Nephron progenitor cell (in vitro differentiated cells): ENCODE results near the gene EML5.

Source experiments
- DNase-seq: peaks from one replicate; pipeline ENCODE4 v3.0.0; 2021
- H3K27ac Mint-ChIP-seq: 2 replicates; pipeline ENCODE4 v1.8.0; 2021; ENCODE audit warnings: mild to moderate bottlenecking, moderate library complexity, mixed read lengths
- H3K27me3 Mint-ChIP-seq: 2 replicates; pipeline ENCODE4 v1.8.0; 2021; ENCODE audit warnings: mild to moderate bottlenecking, low read depth, mixed read lengths; ENCODE audit not compliant: poor library complexity
- H3K36me3 Mint-ChIP-seq: 2 replicates; pipeline ENCODE4 v1.8.0; 2021; ENCODE audit warnings: low read depth, mixed read lengths
- H3K4me1 Mint-ChIP-seq: 2 replicates; pipeline ENCODE4 v1.8.0; 2021; ENCODE audit warnings: mixed read lengths
- H3K4me3 Mint-ChIP-seq: 2 replicates; pipeline ENCODE4 v1.8.0; 2021; ENCODE audit warnings: mild to moderate bottlenecking, moderate library complexity, mixed read lengths
- H3K9me3 Mint-ChIP-seq: 2 replicates; pipeline ENCODE4 v1.8.0; 2021; ENCODE audit warnings: mild to moderate bottlenecking, moderate library complexity, mixed read lengths
- TF ChIP-seq, protein P1 (sequence below): fragments of 200-600 bp; sonication (generic); IDR thresholded peaks from 2 replicates; pipeline ENCODE4 v1.5.0; 2021; ENCODE audit warnings: antibody characterized with exemption

EML5 gene

GRCh38 chr14:88799522-88799921, 6.8 kb upstream of the EML5 start:
- Mint-ChIP-seq H3K27ac (no peak overlapping the region), H3K4me3 (no peak overlapping the region), H3K27me3 (peaks cover 39% of the 10 kb centered on the region), H3K4me1 (no peaks in the 10 kb centered on the region), H3K36me3 (no peaks in the 10 kb centered on the region), H3K9me3 (peaks cover 19% of the 10 kb centered on the region)
- no peak for DNase-seq
- TF ChIP-seq, protein P1, sequence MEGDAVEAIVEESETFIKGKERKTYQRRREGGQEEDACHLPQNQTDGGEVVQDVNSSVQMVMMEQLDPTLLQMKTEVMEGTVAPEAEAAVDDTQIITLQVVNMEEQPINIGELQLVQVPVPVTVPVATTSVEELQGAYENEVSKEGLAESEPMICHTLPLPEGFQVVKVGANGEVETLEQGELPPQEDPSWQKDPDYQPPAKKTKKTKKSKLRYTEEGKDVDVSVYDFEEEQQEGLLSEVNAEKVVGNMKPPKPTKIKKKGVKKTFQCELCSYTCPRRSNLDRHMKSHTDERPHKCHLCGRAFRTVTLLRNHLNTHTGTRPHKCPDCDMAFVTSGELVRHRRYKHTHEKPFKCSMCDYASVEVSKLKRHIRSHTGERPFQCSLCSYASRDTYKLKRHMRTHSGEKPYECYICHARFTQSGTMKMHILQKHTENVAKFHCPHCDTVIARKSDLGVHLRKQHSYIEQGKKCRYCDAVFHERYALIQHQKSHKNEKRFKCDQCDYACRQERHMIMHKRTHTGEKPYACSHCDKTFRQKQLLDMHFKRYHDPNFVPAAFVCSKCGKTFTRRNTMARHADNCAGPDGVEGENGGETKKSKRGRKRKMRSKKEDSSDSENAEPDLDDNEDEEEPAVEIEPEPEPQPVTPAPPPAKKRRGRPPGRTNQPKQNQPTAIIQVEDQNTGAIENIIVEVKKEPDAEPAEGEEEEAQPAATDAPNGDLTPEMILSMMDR, result no peak

- Mint-ChIP-seq H3K4me3 (no peak overlapping the region), H3K36me3 (no peaks in the 10 kb centered on the region), H3K4me1 (no peaks in the 10 kb centered on the region), H3K27ac (no peak overlapping the region), H3K9me3 (peaks cover 9% of the 10 kb centered on the region), H3K27me3 (peaks cover 53% of the 10 kb centered on the region)
- DNase-seq, result no peak
- TF ChIP-seq, protein P1, result no peak
Measured at GRCh38 chr14:88798156-88798555, 5.4 kb upstream of the EML5 start.

GRCh38 chr14:88793259-88793625, 489 bp upstream of the EML5 start:
- Mint-ChIP-seq H3K4me3 (peak overlapping the region; percentile 83), H3K27ac (no peak overlapping the region), H3K27me3 (peaks cover 83% of the 10 kb centered on the region), H3K4me1 (no peaks in the 10 kb centered on the region), H3K36me3 (no peaks in the 10 kb centered on the region), H3K9me3 (no peaks in the 10 kb centered on the region)
- no peak for DNase-seq
- TF ChIP-seq, protein P1, result no peak

- Mint-ChIP-seq H3K36me3 (no peaks in the 10 kb centered on the region), H3K4me3 (peak overlapping the region; percentile 74), H3K27me3 (peaks cover 80% of the 10 kb centered on the region), H3K4me1 (no peaks in the 10 kb centered on the region), H3K27ac (no peak overlapping the region), H3K9me3 (no peaks in the 10 kb centered on the region)
- TF ChIP-seq, protein P1, result no peak
- peak; percentile 13 for DNase-seq
Measured at GRCh38 chr14:88791629-88792472, 902 bp downstream of the EML5 start.

DNA sequence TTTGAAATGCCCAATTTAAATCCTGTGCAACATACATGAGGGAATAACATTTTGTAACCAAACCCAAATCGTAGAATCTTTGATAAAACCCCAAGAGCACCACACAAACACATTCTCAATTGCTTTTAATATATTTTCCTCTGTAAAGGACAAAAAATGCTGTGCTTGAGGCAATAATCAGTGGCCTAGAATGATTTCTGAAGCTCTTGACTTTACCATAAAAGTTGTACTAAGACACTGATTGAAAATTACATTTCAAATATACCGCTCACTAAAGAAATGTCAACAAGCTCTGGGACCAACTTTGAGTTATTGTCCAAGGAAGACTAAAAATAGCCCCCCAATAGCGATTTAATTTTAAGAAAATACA, 1.5 kb downstream of the EML5 start:
- no peaks in the 10 kb centered on the region for H3K9me3 Mint-ChIP-seq
- H3K4me3 Mint-ChIP-seq, result peak overlapping the region; percentile 74
- no peak overlapping the region for H3K27ac Mint-ChIP-seq
- no peaks in the 10 kb centered on the region for H3K4me1 Mint-ChIP-seq
- no peak for DNase-seq
- H3K36me3 Mint-ChIP-seq, result no peaks in the 10 kb centered on the region
- peaks cover 83% of the 10 kb centered on the region for H3K27me3 Mint-ChIP-seq
- TF ChIP-seq, protein P1, result no peak
